Measurements from ENCODE around the gene PLEKHH2.

- TF ChIP-seq BATF2 (CRISPR knock-in tag; IDR thresholded peaks at IDR 0.05): no peak
- no peak for TF ChIP-seq BRCA1 (CRISPR knock-in tag; IDR thresholded peaks at IDR 0.05)
- peak in 1 of 2 experiments; percentile 58; a peak in 2 of 4 replicates for TF ChIP-seq POLR2A (IDR thresholded peaks at IDR 0.05; ENCODE audit: insufficient read depth in 1 of 2, low read depth in 2 of 2, low read length in 2 of 2)
- TF ChIP-seq ZNF644 (CRISPR knock-in tag; IDR thresholded peaks at IDR 0.05; ENCODE audit: low read depth): peak; percentile 18; the same call in 1 of the 2 replicates
These were observed 39.4 kb downstream of the PLEKHH2 start, which contains the start of gene C1GALT1C1L for GRCh38 chr2:43676322-43677050.
